PFSK-1 (cell line): ENCODE measurements around the gene LYL1.
A peak's percentile ranks its signal among the peaks of the same experiment; 100 is the strongest.

Source experiments
- FOXP2 ChIP-seq: optimal IDR thresholded peaks from 2 replicates; pipeline ENCODE3; 2011; ENCODE audit warnings: borderline replicate concordance, control low read depth, inconsistent platforms; ENCODE audit not compliant: insufficient read depth; ENCODE audit errors: extremely low read length, extremely low read depth
- POLR2AphosphoS5 ChIP-seq: IDR thresholded peaks from 2 replicates; pipeline ENCODE4 v1.6.1; 2012; ENCODE audit warnings: low read depth, mild to moderate bottlenecking, control low read depth, low read length, moderate library complexity
- SIN3A ChIP-seq: IDR thresholded peaks from 2 replicates; pipeline ENCODE4 v1.6.1; 2012; ENCODE audit warnings: mild to moderate bottlenecking, low read length, moderate library complexity, borderline replicate concordance; ENCODE audit not compliant: insufficient read depth
- TAF1 ChIP-seq: IDR thresholded peaks from 2 replicates; pipeline ENCODE4 v1.6.1; 2012; ENCODE audit warnings: low read length, control low read depth, borderline replicate concordance; ENCODE audit not compliant: insufficient read depth
- TF ChIP-seq, protein P1 (sequence below), 2 experiments: IDR thresholded peaks; 2 replicates each; pipeline versions ENCODE4 v1.6.1 to v1.8.0; 2011 to 2012; ENCODE audit warnings: low read depth in 2 of 2, low read length in 2 of 2, control low read depth in 1 of 2, inconsistent platforms in 1 of 2, mild to moderate bottlenecking in 1 of 2, moderate library complexity in 1 of 2; ENCODE audit not compliant: insufficient read depth in 1 of 2

LYL1 gene

DNA sequence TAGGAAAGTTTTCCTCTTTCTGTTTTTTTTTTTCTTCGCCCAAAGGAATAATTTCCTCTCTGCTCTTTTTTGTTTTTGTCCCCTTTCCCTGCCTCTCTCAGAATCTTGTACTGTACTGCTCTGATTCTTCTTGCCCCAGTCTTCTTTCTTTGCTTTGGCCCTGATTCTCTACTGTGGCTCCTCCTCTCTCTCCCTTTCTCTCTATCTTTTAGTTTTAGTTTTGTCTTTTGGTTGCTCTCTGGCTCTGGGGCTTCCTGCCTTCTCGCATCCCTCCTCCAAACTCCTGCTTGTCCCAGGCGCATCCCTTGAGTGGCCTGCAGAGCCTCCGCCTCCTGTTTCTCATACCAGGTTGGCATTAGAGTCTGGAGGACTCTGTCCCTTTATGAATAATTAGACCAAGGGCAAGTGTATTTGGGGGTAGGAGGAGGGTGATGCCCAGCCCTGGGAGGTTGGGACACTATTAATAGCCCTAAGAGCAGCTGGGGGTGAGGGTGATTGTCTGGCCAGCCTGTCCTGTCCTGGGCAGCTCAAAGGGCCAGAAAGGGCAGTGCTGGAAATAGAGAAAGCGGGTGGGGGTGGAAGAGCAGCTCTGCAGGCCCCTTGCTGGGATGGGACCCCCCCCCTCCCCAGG is 39.1 kb downstream of the LYL1 start:
- TF ChIP-seq, protein P1, sequence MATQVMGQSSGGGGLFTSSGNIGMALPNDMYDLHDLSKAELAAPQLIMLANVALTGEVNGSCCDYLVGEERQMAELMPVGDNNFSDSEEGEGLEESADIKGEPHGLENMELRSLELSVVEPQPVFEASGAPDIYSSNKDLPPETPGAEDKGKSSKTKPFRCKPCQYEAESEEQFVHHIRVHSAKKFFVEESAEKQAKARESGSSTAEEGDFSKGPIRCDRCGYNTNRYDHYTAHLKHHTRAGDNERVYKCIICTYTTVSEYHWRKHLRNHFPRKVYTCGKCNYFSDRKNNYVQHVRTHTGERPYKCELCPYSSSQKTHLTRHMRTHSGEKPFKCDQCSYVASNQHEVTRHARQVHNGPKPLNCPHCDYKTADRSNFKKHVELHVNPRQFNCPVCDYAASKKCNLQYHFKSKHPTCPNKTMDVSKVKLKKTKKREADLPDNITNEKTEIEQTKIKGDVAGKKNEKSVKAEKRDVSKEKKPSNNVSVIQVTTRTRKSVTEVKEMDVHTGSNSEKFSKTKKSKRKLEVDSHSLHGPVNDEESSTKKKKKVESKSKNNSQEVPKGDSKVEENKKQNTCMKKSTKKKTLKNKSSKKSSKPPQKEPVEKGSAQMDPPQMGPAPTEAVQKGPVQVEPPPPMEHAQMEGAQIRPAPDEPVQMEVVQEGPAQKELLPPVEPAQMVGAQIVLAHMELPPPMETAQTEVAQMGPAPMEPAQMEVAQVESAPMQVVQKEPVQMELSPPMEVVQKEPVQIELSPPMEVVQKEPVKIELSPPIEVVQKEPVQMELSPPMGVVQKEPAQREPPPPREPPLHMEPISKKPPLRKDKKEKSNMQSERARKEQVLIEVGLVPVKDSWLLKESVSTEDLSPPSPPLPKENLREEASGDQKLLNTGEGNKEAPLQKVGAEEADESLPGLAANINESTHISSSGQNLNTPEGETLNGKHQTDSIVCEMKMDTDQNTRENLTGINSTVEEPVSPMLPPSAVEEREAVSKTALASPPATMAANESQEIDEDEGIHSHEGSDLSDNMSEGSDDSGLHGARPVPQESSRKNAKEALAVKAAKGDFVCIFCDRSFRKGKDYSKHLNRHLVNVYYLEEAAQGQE (IDR thresholded peaks at IDR 0.05; ENCODE audit: insufficient read depth in 1 of 2, low read depth in 2 of 2, low read length in 2 of 2), result no peak
- TF ChIP-seq POLR2AphosphoS5, result no peak
- no peak for TF ChIP-seq SIN3A
- no peak for TF ChIP-seq TAF1
- no peak for TF ChIP-seq FOXP2

DNA sequence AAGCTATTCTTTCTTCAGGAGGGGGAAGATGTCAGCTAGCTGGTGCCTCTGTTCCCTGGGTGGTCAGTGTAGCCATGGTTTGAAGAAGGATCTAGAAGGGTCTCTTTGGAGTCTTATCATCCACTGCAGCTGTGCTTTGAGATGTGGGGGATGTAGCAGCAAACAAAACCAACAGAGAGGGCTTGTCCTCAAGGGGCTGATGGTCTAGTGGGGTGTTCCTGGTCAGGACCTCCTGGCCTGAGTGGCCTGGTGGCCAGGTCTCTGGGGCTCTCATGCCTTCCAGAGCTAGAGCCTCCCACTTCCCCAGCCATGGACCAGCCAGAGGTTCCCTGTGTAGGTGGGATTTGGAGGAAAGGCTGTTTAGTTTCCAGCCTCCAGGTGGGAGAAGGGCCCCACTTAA is 40.3 kb downstream of the LYL1 start:
- TF ChIP-seq TAF1, result no peak
- no peak for TF ChIP-seq FOXP2
- TF ChIP-seq, protein P1 (IDR thresholded peaks at IDR 0.05; ENCODE audit: insufficient read depth in 1 of 2, low read depth in 2 of 2, low read length in 2 of 2), result no peak
- TF ChIP-seq SIN3A, result no peak

DNA sequence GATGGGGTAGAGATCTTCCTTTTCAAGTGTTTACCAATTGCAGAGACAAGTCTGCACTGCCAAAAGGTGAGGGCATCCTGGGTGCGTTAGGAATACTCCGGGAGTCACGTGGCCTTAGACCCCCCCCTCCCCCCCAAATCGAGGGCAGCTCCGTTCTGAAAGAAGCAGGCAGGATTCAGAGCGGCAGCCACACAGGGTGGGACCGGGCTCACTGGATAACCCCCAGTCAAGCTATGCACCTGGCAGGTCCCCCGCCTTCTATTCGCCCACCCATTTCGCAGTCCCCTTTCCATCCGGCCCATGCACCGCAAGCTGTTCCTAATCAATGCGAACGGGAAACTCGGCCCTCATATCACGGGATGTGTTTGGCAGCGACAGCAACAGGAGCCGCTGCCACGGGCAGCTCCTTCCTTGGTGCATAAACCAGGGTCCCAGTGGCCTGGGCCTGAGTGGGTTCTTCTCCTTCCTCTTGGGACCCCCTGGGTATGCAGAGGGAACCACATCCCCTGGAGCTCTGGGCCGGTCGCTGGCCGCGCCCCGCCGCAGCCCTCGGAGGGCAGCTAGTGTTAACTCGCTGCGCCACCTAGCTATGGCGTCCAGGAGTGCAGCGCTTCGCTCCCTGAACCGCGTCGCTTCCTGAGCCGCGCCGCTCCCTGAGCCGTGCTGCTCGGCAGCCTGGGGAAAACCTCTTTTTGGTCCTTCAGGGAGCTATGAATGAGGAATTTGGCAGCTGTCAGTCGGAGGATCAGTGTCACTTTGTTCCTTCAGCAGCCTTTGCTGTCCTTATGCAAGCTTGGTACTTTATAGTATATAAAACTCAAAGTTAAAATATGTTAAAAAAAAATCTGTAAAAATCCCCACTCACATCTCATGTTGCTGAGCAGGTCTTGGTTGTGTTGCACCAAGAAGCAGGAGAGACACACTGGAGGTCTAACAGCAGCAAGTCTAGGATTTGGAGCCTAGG is 41.4 kb downstream of the LYL1 start:
- TF ChIP-seq TAF1 (no peak), FOXP2 (peak; percentile 72)
- TF ChIP-seq, protein P1 (IDR thresholded peaks at IDR 0.05; ENCODE audit: insufficient read depth in 1 of 2, low read depth in 2 of 2, low read length in 2 of 2), result no peak

DNA sequence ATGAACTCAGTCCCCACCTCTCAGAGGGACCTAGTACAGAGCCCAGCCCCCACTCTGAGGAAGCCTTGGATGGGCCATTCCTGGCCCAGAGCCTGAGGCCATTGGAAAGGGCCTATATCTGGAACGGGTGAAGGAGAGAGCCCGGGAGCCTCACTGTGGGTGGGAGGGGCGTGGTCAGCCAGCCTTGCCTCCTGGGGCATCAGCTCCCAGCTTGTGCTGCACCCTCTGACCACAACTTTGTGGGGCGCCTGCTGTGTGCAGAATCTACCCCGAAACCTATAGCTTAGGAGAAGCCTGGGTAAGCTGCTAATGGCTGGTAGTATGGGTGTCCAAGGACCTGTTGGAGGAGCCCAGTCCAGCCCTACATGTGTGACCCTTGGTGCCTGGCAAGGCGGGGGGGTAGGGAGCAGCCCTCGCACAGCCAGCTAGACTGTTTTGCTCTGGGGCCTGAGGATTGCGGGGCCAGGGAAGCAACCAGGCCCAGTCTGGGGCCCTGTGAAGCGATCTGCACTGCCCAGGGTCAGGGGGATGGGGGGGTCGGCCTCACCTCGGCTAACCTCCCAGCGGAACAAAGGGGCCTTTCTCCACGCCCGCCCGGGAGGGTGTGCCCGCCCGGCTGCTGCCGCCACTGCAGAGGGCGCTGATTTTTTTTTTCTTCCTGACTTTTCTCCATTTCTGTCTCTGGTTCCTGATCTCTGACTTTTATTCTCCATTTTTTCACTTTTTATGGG is 42.3 kb downstream of the LYL1 start:
- TF ChIP-seq, protein P1 (IDR thresholded peaks at IDR 0.05; ENCODE audit: insufficient read depth in 1 of 2, low read depth in 2 of 2, low read length in 2 of 2), result no peak
- TF ChIP-seq SIN3A, result no peak
- TF ChIP-seq FOXP2, result no peak
- no peak for TF ChIP-seq POLR2AphosphoS5
- no peak for TF ChIP-seq TAF1
